SH-SY5Y (cell line): ENCODE data around the gene SCGB3A2.

ENCODE experiments used
- GATA2 ChIP-seq: IDR thresholded peaks from 2 replicates; pipeline ENCODE4 v1.6.1; 2011; ENCODE audit warnings: mild to moderate bottlenecking, low read depth, low read length
- GATA3 ChIP-seq: IDR thresholded peaks from 2 replicates; pipeline ENCODE4 v1.6.1; 2011; ENCODE audit warnings: low read depth, mild to moderate bottlenecking, low read length, moderate library complexity

The SCGB3A2 gene, protein sequence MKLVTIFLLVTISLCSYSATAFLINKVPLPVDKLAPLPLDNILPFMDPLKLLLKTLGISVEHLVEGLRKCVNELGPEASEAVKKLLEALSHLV

DNA sequence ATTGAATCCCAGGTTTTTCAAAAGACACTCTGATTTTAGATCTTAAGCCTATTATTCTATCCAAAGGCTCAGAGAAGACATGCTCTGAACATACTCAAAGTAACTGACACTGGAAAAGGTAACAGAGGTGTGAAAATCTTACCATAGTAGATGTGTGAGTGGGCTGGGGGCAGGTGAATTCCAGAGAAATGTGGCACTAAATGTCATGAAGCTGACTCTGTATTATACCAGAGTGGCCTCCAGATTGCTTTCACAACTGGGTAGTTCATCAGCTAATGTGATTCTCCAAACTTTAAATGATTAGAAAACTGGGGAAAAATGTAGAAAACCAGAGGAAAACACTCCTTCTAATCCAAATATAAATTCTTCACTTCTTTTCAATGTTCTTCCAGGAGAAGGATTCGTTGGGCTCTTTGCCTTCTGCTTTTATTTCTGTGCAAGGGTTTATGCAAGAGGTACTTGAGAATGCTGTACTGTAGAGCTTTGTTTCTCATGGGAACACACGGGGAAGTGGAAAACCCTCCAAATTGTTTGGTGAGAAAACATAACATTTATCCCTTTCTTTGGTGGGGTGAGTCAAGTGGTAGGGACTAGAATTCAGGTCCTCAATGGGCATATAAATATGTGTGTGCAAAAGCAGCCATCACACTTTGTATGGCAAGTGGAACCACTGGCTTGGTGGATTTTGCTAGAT is at the start of gene SCGB3A2:
TSS of gene SCGB3A2 (plus strand) at position 646 of the 694 bp plus-strand sequence. CDS start 93 bp downstream, outside the sequence.
- TF ChIP-seq GATA3 (no peak), GATA2 (no peak)

DNA sequence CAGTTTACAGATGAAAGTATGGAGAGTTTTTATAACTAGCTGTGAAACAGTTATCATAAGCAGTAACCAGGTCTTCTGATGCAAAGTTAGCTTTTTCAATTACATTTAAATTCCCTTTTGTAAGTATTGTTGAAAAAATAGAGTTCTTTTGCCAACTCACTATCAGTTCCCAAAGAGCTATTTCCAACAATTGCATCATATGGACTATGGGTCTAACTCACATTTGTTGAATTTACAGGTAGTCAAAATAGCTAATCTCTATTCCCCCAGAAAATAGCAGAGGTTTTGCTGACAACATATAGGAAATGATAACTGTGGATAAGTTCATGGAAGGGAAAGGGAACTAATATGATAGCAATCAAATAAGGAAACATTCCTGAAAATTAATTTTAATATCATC is 48.5 kb upstream of the SCGB3A2 start:
- TF ChIP-seq GATA3 (no peak), GATA2 (no peak)

DNA sequence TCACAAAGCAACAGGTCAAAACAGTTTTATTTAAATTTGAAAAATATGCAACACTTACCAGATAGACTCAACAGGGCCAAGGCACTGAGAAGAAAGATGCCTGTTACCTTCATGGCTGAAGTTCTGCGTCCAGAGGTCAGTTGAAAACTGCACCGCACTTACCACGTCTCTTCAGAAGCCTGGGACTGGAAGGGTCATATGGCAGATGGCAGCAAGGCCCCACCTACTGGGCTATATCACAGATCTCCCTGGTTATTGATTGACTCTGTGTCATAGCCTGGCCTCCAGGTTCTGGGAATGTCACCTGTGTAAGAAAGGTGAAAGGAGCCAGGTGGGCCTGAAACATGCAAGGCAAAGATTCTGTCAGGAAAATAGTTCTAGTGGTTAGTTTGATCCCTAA is 47.0 kb upstream of the SCGB3A2 start, which contains the start of gene SPINK1:
TSS of gene SPINK1 (minus strand) at position 207 of the 400 bp plus-strand sequence. CDS start at position 113, 94 bp downstream.
- TF ChIP-seq GATA3 (no peak), GATA2 (no peak)

DNA sequence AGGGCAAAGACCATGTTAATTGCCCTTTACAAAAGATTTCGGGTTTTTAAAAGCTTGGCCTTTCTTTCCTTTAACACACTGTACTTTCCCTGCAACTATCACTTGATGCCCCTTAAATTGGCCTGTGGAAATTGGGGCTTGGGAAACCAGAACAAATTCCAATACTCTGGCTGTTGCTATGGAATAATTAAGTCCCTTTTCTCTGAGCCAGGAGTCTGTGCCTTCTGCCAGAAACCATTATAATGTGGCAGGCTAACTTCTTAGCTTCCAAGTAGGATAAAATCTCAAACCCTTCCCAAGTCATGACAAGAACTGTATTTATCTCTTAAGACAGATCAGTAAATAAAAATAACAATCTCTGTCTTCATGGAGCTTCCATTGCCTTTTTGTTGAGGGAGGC is 46.0 kb upstream of the SCGB3A2 start:
- TF ChIP-seq GATA2 = no peak

DNA sequence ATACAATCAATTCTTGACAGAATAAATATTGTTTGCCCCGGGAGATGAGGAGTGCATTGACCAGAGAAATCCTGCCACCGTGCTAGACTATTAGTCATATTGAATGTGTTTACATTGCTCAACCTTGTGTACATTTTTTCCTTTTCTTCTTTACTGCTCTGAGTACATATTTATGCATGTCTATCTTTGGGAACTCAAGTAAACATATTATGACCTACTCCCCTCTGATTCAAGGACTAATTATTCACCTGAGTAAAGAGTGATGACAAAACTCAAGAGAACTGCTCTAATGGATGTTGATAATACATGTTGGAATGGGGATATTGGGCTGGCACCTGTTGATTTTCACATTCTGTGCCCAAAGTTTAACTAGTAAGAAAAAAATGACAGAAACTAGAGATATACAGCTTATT is 43.1 kb upstream of the SCGB3A2 start:
- TF ChIP-seq GATA3 (no peak), GATA2 (no peak)

DNA sequence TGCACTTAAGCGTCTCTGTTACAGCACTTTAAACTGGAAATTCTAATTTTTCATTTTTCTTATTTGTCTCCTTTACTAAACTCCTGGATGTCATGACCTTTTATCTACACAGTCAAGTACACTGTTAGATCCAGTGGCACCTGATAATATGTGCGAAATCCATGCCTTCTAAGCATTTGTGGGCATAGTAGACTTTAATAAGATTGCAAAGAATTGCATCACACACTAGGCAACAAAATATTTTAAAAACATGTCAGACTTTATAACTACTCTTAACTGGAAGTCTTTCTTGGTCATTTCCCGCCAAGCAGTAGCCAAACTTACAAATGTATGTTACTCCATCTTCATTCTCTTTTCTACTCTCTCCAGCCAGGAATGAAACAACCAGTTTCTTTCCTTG is 42.1 kb upstream of the SCGB3A2 start:
- no peak for TF ChIP-seq GATA3
- TF ChIP-seq GATA2 = no peak

DNA sequence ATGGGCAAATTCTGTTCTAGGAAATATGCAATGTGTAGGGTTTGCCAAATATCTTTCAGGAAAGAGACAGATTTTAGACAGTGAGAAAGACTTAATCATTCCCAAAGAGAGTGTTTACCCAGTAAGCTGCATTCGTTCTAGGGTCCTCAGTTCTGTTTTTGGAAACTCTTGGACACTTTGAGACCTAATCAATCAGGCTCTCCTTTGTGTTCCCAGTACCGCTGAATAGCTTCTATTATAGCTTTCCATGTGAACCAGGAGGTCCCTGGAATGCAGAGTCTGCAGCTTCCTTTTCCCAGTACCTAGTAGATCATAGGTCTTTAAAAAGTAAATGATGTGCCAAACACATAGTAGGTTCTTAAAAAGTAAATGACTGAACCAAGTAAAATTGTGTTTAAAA is 35.6 kb upstream of the SCGB3A2 start:
- TF ChIP-seq GATA3 (no peak), GATA2 (no peak)

DNA sequence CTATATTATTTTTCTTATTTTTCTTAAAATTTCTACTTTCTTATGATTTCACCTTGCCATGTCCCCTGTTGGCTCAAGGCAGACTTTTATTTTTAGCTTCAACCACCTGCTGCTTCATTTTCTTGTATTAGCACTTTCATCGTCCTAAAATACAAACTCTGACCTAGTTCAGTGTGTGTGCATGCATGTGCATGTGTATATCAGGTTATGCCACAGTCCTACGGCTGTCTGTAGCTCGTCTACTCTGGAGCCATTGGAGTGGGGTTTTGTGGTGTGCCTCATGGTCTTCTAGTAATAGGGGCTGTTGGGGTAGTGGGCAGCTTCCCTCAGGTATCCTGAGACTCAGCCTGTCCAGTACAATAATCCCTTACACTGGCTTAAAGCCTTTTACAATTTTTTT is 33.7 kb upstream of the SCGB3A2 start:
- TF ChIP-seq GATA3 (no peak), GATA2 (no peak)

DNA sequence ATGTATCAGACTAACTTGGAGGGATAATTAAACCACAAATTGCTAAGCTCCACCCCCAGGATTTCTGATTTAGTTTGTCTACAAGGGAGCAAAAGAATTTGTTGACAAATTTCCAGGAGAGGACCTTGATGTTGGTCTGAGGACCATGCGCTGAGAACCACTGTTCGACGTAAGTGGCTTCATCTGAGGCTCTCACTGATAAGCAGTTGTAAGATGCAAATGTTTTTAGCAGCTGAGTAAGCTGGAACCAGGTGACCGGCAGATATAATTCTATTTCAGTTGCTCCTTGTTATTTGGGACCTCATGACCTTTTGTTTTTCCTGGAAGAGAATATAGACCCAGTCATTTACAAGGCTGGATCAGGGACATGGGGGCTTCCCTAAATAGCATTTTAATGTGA is 32.9 kb upstream of the SCGB3A2 start:
- TF ChIP-seq GATA2 (no peak), GATA3 (no peak)

DNA sequence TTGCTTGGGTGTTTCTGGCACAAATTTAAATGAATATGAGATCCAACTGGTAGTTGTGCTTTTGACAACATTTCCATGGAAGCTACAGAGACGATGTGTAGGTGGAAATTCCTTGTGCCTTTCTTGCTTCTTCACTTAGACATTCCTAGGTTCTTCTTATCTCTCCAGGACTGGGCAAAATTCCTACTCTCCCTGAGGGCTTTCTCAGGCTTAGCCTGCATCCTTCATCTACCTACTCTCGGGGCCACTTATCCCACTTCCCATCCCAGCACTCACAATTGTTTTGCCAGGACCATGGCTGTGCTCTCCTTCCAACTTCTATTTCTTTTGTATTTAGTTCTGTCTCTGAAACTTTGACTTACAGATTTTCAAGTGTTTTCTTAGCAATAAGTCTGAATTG is 29.3 kb upstream of the SCGB3A2 start:
- TF ChIP-seq GATA2 (no peak), GATA3 (no peak)

DNA sequence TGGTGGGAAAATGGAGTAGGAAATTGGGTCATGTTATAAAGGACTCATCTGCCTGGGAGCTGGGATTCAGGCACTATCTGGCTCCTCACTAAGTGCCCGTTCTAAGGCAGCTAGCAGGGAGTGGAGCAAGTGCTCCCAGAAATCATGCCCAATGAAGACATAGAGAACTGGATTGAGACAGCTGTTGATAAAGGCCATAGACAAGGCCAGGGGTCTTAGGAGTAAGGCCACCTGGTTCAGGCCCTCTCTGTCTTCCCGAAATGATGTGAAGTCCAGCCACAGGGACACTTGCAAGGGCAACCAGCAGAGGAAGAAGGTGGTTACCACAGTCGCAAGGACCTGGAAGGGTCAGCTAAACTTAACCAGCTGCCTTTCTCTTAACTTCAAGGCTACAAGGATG is 26.9 kb upstream of the SCGB3A2 start:
- no peak for TF ChIP-seq GATA3
- no peak for TF ChIP-seq GATA2

DNA sequence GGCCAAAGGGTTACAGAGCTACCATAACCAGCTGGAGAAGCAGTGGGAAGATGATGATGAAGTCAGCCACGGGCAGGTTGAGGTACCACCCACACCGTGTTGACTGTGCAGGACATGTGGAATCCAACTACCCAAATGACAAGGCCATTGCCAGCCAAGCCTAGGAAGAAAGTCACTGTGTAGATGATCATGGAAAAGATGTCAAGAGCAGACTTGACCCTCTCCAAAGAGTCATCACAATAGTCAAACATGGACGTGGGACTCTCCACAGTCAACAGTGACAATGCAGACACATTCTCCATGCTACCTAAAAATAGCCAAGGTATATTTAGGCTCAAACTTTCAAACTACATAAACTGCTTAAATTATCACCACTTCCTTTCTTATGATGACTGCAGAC is 26.1 kb upstream of the SCGB3A2 start:
- TF ChIP-seq GATA3 = no peak

DNA sequence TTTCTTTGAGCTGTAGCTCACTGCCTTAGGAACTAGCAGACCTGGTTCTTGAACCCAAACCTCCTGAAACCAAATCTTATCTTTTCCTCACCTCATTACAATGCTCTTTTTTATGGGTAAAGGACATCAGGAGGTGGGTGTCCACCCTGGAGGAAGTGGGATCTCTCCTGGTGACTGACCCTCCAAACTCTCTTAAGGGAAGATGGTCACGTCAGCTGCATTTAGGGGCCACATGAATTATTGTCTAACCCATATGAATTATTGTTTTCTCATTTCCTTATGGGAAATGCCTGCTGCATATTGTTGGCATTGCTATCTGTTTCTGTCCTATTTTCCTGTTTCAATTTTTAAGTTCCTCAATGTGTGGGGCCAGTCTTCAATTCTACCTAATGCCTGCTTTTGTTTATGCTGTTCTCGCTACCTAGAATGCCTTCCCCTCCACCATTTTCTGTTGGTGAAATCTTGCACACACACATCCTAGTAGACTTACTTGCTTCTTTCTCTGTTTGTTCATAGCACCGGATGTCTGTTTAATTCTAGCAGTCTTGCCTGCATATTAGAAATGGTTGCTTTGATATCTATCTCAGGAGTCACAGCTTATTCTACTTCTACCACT is 25.0 kb upstream of the SCGB3A2 start:
- TF ChIP-seq GATA2 = no peak
- TF ChIP-seq GATA3 = no peak

DNA sequence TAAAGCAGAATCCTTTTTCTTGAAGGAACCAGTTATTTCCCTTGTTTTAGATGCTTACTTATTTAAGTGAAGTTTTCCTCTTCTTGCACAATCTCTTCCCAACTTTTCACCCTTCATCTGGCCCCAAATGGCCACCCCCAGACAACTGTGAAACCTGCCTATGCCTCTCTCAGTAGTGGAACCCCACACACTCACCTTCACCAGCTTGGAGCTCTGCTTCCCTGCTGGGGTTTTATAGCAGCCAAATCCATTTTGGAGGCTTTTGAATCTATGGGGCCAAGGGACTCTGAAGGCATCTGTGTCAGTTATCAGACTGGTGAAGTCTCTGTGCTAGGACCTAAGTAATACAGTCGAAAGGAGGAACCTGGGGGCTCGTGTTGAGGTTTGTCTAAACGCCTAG is 24.2 kb upstream of the SCGB3A2 start:
- TF ChIP-seq GATA3 = no peak
- no peak for TF ChIP-seq GATA2

DNA sequence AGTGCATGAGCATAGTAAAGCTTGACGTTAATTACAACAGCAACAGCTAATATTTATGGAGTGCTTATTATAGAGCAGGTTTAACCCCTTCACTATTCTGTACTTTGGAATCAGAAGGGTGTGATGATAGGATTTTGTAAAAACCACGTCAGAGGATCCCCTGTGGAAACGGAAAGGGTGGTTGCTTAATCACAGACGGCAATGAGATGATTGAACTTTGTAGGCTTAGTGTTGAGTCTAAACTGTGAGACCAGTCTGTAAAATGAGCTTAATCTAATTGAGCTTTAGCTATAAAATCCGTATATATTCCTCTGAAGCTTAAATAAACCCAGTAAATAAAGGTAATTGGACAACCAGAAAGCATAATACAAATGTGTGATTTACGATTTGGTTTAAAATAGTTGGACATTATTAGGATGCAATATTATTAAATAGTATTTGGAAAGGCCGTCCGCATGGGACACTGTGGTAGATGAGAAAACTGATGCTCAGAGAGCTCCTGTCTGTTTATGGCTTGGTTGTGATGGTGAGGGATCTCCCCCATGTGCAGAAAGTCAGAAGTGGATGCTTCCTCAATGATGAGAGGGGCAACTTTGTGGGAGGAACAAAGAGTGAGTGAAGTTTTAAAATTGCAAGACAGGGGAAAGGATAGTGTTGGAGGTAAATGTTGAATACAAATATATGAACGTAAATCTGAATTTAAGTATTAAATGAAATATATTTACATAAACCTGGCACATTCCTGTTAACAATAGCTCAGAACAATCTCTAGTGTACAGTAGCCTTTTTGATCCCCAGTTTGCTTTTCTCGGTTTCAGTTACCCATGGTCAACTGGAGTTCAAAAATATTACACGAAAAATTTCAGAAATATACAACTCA is 23.4 kb upstream of the SCGB3A2 start:
- TF ChIP-seq GATA2 = no peak
- TF ChIP-seq GATA3 = no peak

DNA sequence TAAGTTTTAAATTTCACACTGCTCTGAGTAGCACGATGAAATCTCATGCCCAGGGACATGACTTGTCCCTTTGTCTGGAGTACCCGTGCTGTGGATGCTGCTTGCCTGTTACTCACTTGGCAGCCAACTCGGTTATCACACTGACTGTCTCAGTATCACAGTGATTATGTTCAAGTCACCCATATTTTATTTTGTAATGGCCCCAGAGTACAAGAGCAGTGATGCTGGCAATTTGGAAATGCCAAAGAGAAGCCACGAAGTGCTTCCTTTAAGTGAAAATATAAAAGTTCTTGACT is 22.8 kb upstream of the SCGB3A2 start:
- TF ChIP-seq GATA2 = no peak
- TF ChIP-seq GATA3 = no peak

DNA sequence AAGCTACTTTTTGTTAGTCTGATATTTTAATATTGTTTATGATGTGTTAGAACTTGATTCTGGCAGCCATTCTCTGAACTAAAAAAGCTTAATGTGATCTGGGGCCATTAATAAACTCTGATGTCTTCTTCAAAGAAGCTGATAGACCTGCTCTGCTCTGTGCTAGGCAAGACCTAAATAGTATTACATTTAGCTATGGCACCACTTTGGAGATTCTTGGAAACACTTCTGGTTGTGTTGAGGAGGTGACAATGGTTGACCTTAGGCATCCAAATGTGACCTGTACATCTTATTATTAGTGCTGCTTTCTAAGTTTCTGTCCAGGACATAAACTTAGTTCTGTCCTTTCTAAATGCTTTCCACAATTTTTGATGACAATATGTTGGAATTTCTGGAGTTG is 21.7 kb upstream of the SCGB3A2 start:
- TF ChIP-seq GATA3 (no peak), GATA2 (no peak)
